Measurements from ENCODE around the gene EXD1.
"Not testable (repeated sequence)": the region's sequence is repeated elsewhere in the genome, so short reads cannot be mapped to it uniquely, and the experiment has no call there.

EXD1 gene

GRCh38 chr15:41230650-41231421 lies at the start of gene EXD1, which contains the start of gene CHP1:
TSS of gene EXD1 (minus strand) at chr15:41230757. CDS start at chr15:41226575, 4,182 bp downstream.
TSS of gene CHP1 (plus strand) at chr15:41231268. CDS start at chr15:41231383, 115 bp downstream.
- peak within 1 kb of the TSS; percentile 82 for H3K4me3 ChIP-seq (ENCODE audit: low read depth, low read length)
- peak; percentile 94 for DNase-seq (ENCODE audit: low read depth)

- H3K4me3 ChIP-seq (ENCODE audit: low read depth, low read length), result no peak overlapping the region
- no peak for DNase-seq (ENCODE audit: low read depth)
Observed at GRCh38 chr15:41279535-41280283, 49.2 kb upstream of the EXD1 start.

- no peak overlapping the region for H3K4me3 ChIP-seq (ENCODE audit: low read depth, low read length)
- DNase-seq (ENCODE audit: low read depth), result no peak
Observed at GRCh38 chr15:41278319-41278718, 47.8 kb upstream of the EXD1 start.

GRCh38 chr15:41276831-41277230 lies 46.3 kb upstream of the EXD1 start:
- DNase-seq (ENCODE audit: low read depth), result no peak
- H3K4me3 ChIP-seq (ENCODE audit: low read depth, low read length), result no peak overlapping the region

- H3K4me3 ChIP-seq (ENCODE audit: low read depth, low read length), result no peak overlapping the region
- DNase-seq (ENCODE audit: low read depth), result no peak
Observed at GRCh38 chr15:41269887-41270286, 39.3 kb upstream of the EXD1 start.

GRCh38 chr15:41263891-41264351 lies 33.4 kb upstream of the EXD1 start:
- no peak for DNase-seq (ENCODE audit: low read depth)

GRCh38 chr15:41262571-41262970 lies 32.0 kb upstream of the EXD1 start:
- no peak for DNase-seq (ENCODE audit: low read depth)
- H3K4me3 ChIP-seq (ENCODE audit: low read depth, low read length), result no peak overlapping the region

More at GRCh38 chr15:41263891-41264351, 33.4 kb upstream of the EXD1 start:
- no peak overlapping the region for H3K4me3 ChIP-seq (ENCODE audit: low read depth, low read length)

- H3K4me3 ChIP-seq (ENCODE audit: low read depth, low read length); DNase-seq (ENCODE audit: low read depth): not testable (repeated sequence)
Observed at GRCh38 chr15:41260924-41261323, 30.4 kb upstream of the EXD1 start.

GRCh38 chr15:41259546-41260189 lies 29.1 kb upstream of the EXD1 start:
- H3K4me3 ChIP-seq (ENCODE audit: low read depth, low read length), result no peak overlapping the region
- DNase-seq (ENCODE audit: low read depth), result no peak

GRCh38 chr15:41258750-41259471 lies 28.4 kb upstream of the EXD1 start:
- DNase-seq (ENCODE audit: low read depth), result peak; percentile 24
- H3K4me3 ChIP-seq (ENCODE audit: low read depth, low read length), result no peak overlapping the region

- DNase-seq (ENCODE audit: low read depth), result peak; percentile 23
- H3K4me3 ChIP-seq (ENCODE audit: low read depth, low read length), result no peak overlapping the region
Observed at GRCh38 chr15:41256577-41257038, 26.1 kb upstream of the EXD1 start.

- DNase-seq (ENCODE audit: low read depth), result no peak
- no peak overlapping the region for H3K4me3 ChIP-seq (ENCODE audit: low read depth, low read length)
Observed at GRCh38 chr15:41256103-41256502, 25.5 kb upstream of the EXD1 start.

GRCh38 chr15:41254560-41254959 lies 24.0 kb upstream of the EXD1 start:
- DNase-seq (ENCODE audit: low read depth), result no peak
- H3K4me3 ChIP-seq (ENCODE audit: low read depth, low read length), result no peak overlapping the region

- no peak for DNase-seq (ENCODE audit: low read depth)
- H3K4me3 ChIP-seq (ENCODE audit: low read depth, low read length), result no peak overlapping the region
Observed at GRCh38 chr15:41251411-41251810, 20.9 kb upstream of the EXD1 start.

GRCh38 chr15:41250745-41251144 lies 20.2 kb upstream of the EXD1 start:
- not testable (repeated sequence) for H3K4me3 ChIP-seq (ENCODE audit: low read depth, low read length); DNase-seq (ENCODE audit: low read depth)

GRCh38 chr15:41241221-41241964 lies 10.8 kb upstream of the EXD1 start:
- H3K4me3 ChIP-seq (ENCODE audit: low read depth, low read length), result no peak overlapping the region
- DNase-seq (ENCODE audit: low read depth), result no peak

- no peak for DNase-seq (ENCODE audit: low read depth)
- H3K4me3 ChIP-seq (ENCODE audit: low read depth, low read length), result no peak overlapping the region
Observed at GRCh38 chr15:41238100-41238499, 7.5 kb upstream of the EXD1 start.

GRCh38 chr15:41235929-41236328 lies 5.4 kb upstream of the EXD1 start:
- H3K4me3 ChIP-seq (ENCODE audit: low read depth, low read length), result no peak overlapping the region
- DNase-seq (ENCODE audit: low read depth), result no peak

- not testable (repeated sequence) for DNase-seq (ENCODE audit: low read depth); H3K4me3 ChIP-seq (ENCODE audit: low read depth, low read length)
Observed at GRCh38 chr15:41235228-41235627, 4.7 kb upstream of the EXD1 start.
